Measurements from ENCODE around the gene RPL13A.

Gene RPL13A

GRCh38 chr19:49490287-49491029 lies 3.0 kb downstream of the RPL13A start:
- TF ChIP-seq CTCF (IDR thresholded peaks at IDR 0.05; ENCODE audit: control insufficient read depth, insufficient read depth, low read depth, low read length, missing control alignments), result no peak
- DNase-seq (ENCODE audit: low read depth), result no peak
- H3K4me3 ChIP-seq (ENCODE audit: control insufficient read depth, low read depth, low read length), result no peak overlapping the region

GRCh38 chr19:49491030-49491803 lies 3.8 kb downstream of the RPL13A start:
- no peak for TF ChIP-seq CTCF (IDR thresholded peaks at IDR 0.05; ENCODE audit: control insufficient read depth, insufficient read depth, low read depth, low read length, missing control alignments)
- DNase-seq (ENCODE audit: low read depth), result no peak

GRCh38 chr19:49491804-49492572 lies 4.6 kb downstream of the RPL13A start:
- no peak for TF ChIP-seq CTCF (IDR thresholded peaks at IDR 0.05; ENCODE audit: control insufficient read depth, insufficient read depth, low read depth, low read length, missing control alignments)
- no peak for DNase-seq (ENCODE audit: low read depth)
- no peak overlapping the region for H3K4me3 ChIP-seq (ENCODE audit: control insufficient read depth, low read depth, low read length)

More at GRCh38 chr19:49491030-49491803, 3.8 kb downstream of the RPL13A start:
- H3K4me3 ChIP-seq (ENCODE audit: control insufficient read depth, low read depth, low read length), result no peak overlapping the region

- no peak for TF ChIP-seq CTCF (IDR thresholded peaks at IDR 0.05; ENCODE audit: control insufficient read depth, insufficient read depth, low read depth, low read length, missing control alignments)
- H3K4me3 ChIP-seq (ENCODE audit: control insufficient read depth, low read depth, low read length), result no peak overlapping the region
- DNase-seq (ENCODE audit: low read depth), result no peak
Measured at GRCh38 chr19:49492573-49493405, 5.4 kb downstream of the RPL13A start.

- H3K4me3 ChIP-seq (ENCODE audit: control insufficient read depth, low read depth, low read length), result peak overlapping the region; percentile 65
- DNase-seq (ENCODE audit: low read depth), result no peak
- TF ChIP-seq CTCF (IDR thresholded peaks at IDR 0.05; ENCODE audit: control insufficient read depth, insufficient read depth, low read depth, low read length, missing control alignments), result no peak
Measured at GRCh38 chr19:49496574-49497008, 9.2 kb downstream of the RPL13A start.

Data from AG09309 (cell line).